ENCODE measurements around the gene CRKL.
"Not testable (repeated sequence)": the region's sequence is repeated elsewhere in the genome, so short reads cannot be mapped to it uniquely, and the experiment has no call there.

Gene CRKL, protein sequence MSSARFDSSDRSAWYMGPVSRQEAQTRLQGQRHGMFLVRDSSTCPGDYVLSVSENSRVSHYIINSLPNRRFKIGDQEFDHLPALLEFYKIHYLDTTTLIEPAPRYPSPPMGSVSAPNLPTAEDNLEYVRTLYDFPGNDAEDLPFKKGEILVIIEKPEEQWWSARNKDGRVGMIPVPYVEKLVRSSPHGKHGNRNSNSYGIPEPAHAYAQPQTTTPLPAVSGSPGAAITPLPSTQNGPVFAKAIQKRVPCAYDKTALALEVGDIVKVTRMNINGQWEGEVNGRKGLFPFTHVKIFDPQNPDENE

DNA sequence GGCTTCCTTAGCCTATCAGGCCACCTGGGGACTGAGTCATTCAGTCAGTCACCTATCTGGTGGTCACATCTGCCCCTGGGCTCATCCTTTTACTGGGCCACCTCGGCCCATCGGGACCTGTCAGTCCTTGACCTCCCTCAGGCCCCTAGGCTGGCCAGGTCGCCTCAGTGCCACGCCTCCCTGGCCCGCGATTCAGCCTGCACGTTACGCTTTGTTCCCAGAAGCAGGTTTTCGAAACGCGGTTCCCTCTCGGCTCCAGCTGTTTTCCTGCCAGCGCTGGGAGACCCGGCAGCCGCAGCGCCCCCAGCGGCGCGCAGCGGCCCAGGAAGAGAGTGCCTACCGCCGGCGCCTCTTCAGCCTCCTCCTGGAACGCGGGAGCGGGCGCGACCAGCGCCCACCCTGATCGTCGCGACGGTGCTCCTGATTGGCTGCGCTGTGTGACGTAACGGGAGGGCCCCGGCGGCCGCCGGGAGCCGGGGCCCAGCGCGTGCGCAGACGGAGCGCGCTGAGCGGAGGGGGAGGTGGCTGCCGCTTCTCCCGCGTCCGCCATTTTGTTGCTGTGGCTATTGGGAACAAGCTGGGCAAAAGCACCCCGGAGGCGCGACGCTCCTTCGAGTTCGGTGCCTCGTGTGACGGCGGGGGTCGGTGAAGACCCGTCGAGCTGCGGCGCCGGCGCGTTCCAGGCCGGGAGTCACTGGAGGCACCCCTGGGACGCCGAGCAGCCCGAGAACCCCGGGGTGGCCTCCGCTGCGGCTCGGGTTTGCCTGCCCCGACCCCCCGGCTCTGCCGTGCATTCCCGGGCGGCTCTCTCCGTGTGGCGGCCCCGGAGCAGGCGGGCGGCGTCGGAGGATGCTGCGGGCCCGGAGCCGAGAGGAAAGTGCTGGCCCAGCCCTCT, at the start of gene CRKL:
TSS of gene CRKL (plus strand) at position 492 of the 895 bp plus-strand sequence. CDS start 528 bp downstream, outside the sequence.
- peak; percentile 93 to 95 for DNase-seq

DNA sequence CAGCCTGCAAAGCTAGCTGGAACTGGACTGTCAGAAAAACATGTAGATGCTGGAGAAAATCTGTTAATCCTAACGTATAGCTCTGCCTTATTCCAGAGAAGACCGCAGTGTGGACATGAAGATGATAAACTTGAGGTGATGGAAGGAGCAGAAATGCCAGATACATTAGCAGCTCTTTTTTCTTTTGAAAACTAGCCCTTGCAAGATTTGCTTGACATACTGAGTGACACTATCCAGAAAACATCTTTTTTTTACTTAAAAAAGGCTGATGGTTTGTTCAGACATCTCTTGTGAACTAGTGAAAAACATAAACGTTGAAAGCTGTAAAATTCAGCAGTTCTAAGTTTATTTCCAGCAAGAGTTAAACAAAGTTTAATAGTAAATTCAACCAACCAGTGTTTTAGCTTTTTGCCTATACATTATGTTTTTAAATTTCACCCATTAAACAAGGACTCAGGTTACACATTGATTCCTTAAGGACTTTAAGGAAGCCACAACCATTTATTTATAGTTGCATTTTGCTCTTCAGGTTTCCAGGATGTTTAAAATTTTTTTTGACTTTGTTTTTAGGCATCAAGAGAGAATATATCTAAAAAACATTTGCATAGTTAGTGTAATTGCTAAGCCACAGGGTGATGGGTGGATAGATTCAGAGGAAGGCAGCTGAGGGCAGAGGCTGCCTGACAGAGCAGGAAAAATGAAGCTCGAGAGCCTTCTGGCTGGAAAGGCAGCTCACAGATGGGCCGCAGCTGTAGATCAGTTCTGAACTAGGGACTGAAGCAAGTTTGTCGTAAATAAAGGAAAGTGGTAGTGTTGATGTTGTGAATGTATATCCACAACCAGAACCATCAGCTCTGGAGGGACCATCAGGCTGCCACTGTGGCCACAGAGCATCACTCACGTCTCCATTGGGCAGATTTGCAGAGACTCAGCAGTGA, 48.9 kb upstream of the CRKL start:
- no peak for DNase-seq

DNA sequence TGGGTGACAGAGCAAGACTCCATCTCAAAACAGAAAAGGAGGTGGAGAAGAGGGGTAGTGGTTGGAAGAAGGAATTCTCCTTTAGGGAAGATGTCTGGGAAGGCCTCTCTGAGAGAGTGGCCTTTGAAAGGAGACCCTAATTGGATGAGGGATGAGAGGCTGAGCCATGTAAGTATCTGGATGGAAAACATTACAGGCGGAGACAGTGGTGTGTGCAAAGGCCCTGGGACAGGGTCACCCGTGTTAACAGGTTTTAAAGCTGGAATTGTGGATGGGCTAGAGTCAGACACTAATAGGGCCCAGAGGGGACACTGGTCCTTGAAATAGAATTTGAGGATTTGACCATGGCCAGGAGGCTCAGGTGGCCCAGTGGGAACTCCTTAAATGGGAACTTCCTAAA, 48.0 kb upstream of the CRKL start:
- no peak for DNase-seq

DNA sequence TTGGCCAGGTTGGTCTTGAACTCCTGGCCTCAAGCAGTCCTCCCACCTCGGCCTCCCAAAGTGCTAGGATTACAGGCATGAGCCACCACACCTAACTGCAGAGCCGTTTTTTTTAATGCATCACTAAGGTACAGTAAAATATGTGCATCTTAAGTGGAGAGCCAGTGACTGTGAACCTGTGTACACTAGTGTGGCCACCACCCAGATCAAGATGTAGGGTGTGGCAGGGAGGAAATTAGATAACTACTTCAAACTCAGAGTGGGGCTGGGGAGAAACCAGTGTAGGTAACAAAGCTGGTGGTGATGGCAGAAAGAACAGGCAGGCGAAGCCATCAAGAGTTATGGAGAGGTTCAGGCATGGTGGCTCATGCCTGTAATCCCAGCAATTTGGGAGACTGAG, 44.0 kb upstream of the CRKL start:
- no peak for DNase-seq

DNA sequence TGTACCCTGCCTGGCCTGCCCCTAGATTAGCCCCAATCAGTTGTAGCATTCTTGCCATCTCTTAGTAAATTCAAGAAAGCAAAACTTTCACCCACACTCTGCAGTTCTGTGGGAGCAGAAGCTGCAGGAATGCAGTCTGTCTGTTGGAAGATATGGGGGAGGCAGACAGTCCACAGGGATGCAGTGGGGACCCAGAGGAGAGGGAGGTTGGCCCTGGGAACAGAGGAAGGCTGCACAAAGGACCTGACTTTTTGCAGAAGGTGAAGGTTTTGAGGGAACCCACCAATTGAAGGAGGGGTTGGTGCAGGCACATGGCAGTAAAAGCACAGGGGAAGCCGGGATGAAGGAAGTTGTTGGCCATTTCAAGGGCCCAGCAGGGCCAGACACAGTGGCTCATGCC, 41.9 kb upstream of the CRKL start:
- DNase-seq, result no peak

DNA sequence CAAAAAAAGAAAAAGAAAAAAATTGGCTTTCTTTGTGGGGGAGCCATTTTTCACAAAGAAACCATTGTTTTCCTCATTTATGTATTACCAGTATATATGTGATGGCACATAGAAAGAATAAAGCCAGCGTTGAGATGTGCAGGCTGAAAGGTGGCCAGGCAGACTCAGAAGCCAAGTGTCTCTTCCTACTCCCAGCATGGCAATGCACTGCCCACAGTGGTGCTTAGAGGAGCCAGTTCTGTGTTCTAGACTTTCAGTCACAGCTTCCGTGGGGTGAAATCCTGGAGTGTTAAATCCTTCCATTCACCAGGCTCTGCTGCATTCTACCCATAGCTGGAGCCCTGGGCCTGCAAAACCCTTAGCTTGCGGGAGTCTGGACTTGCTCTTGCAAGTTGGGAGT, 39.5 kb upstream of the CRKL start:
- DNase-seq, result no peak

DNA sequence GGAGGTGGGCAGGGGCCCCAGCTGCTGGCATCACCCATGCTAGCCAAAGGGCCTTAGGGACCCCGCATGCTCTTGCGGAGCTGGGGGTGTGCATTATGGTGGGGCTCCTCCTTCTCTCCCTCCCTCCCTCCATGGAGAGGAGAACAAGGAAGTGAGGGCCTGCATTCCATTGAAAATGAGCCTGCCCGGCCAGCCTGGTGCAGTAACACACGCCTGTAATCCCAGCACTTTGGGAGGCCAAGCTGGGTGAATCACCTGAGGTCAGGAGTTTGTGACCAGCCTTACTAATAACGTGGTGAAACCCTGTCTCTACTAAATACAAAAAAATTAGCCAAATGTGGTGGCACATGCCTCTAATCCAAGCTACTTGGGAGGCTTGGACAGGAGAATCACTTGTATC, 36.0 kb upstream of the CRKL start:
- DNase-seq, result no peak

DNA sequence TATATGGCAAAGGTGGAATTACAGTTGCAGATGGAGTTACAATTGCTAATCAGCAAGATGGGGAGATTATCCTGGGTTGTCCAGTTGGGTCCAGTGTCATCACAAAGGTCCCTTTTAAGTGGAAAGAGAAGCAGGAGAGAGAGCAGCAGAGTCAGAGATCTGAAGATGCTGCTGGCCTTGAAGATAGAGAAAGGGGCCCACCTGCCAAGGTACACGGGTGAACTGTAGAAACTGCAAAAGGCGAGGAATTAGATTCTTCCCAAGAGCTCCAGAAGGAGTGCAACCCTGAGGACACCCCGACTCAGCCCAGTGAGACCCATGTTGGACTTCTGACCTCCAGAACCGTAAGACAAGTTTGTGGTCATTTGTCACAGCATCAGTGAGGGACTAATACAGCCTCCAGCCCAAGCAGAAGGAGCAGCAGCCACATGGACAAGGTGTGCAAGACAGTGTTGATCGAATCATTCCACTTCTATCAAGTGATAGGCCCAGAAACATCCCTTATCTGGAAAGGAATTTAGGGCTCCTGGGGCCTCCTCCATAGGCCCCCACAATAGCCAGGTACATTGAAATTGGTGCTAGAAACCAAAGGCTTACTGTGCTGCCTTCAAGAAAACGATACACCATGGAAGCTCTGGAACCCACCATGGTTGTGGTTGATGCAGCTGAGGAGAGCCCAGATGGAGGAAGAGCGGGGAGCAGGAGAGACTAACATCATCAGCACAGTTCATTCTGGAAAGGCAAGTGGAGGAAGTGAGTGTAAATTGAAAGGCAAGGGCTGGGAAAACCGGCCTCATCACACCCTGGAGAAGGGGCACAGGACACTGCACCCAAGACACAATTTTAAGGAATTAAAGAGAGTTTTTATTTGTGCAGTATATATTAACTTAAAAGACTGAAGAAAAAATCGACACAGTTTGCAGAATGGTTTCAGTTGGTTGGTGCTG, 35.1 kb upstream of the CRKL start:
- DNase-seq, result no peak

DNA sequence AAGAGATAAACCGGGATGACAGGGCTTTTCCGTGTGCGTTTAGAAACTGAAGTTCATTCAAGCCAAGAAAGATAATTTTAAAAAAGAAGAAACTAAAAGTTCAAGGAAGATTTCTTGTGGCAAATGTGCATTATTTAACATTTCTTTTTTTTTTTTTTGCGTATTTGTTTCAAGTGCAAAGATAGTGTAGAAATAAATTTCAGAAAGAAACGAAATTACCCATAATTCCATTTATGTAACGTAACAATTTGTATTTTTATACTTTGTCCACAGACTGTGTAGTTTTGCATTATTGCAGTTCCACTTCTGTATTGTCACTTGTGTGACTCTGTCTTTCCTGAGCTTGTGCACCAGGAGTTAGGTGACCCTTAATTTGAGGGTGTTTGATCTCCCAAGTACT, 34.4 kb upstream of the CRKL start:
- DNase-seq, result no peak

DNA sequence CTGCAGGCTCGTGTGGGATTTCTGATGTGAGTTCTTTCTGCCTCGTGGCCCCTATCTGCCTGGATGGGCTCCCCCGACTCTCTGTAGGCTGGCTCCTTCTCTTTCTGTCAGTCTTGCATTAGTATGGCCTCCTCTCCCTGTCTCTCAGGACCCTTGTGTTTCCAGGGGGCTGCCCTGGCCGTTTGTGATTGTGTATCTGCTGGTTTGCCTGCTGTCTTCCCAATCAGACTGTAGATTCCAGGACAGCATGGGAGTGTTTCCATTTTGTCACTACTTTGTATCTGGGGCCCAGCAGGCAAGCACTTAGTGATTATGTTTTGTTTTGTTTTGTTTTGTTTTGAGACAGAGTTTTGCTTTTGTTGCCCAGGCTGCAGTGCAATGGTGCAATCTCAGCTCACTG, 32.8 kb upstream of the CRKL start:
- no peak for DNase-seq

DNA sequence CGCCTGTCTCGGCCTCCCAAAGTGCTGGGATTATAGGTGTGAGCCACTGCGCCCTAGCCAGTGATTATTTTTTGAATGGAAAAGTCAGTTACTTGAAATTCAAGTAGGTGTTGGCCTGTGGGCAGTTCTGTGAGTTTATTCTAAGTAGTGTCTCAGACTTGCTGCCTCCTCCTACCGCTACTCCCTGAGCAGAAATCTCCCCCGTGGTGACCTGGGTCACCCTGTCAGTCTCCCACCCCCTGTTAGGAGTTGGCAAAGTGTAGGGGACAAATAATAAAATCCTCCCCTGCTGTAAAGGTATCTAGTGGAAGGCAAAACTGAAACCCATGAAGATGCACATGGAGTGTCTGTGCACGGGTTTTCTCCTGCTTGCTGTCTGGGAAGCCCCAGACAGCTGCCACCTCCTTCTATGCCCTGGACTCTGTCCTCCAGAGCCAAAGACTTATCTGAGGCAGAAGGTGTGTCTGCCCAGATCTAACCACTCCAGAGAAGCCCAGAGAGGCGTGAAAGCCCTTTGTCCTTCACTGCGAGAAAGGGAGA, 32.1 kb upstream of the CRKL start:
- DNase-seq, result no peak

DNA sequence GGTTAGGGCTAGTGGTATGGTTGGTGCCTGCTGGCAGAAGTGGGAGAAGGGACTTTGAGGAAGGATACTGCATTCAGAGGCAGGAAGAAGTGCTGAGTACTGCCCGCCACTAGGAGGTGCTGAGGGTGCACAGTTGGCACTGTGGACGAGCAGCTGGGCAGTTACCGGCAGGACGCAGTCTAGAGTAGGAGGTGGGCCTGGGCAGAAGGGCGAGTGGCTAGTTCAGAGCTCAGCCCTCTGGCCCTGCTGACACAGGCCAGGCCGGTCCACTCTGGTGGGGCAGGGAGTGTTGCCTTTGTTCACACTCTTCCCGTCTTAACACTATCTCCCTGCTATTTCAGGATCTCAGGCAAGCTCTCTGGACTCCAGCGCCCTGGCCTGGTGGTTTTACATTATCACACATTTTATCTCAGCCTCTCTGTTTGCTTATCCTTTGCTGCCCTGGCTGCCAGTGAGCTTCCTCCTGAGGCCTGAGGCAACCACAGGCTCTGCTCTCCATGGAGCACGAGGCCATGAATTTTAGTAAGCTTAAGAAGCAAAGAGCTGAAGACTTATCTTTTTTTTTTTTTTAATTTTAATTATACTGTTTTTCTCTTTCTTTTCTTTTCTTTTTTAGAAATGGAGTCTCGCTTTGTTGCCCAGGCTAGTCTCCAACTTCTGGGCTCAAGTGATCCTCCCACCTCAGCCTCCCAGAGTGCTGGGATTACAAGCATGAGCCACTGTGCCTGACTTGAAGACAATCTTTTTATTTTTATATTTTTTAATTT, 31.5 kb upstream of the CRKL start:
- DNase-seq, result peak; percentile 10

DNA sequence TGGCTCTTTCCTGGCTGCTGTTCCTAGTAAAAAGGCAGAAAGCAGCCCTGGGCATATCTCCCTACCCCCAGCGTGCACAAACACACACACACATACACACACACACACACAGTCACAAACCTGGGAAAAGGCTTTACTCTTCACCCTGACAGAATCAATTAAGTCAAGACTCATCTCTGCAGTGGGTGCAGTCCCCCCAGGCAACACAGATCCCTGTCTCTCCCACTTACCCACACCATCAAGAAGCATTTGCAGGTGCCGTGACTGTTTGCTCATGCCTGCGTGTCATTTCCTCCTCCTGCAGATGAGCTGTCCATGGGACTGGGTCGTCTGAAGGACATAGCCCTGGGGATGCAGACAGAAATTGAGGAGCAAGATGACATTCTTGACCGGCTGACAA, 29.8 kb upstream of the CRKL start:
- DNase-seq, result no peak

DNA sequence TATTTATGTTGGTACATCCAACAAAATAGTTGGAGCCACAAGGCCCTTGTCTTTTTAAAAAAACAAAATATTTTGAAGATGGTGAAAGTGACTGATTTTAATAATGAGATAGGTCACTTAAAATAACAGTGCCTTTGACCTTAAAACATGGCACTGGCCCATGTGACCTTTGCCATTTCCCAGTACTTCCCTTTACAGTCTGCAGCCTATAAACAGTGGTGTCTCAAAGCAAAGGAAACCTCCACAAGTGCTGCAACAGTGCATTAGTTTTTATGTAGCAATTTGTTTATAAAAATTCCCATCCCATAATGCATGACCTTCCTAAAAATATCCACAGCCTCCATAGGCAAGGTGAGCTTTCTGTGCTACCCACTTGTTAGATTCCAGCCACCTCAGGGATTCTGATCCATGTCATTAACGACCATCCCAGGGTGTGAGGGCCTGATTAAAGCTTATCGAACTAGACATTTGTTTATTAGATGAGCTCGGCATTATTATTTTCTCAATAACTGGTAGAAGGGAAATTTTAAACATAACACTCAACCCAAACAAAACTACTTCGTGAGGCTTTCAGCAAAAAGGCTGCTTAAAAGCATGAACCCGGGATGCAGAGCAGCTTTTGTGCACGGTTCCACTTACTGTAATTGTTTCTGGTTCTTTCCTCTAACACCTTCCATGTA, 28.0 kb upstream of the CRKL start:
- DNase-seq, result no peak

DNA sequence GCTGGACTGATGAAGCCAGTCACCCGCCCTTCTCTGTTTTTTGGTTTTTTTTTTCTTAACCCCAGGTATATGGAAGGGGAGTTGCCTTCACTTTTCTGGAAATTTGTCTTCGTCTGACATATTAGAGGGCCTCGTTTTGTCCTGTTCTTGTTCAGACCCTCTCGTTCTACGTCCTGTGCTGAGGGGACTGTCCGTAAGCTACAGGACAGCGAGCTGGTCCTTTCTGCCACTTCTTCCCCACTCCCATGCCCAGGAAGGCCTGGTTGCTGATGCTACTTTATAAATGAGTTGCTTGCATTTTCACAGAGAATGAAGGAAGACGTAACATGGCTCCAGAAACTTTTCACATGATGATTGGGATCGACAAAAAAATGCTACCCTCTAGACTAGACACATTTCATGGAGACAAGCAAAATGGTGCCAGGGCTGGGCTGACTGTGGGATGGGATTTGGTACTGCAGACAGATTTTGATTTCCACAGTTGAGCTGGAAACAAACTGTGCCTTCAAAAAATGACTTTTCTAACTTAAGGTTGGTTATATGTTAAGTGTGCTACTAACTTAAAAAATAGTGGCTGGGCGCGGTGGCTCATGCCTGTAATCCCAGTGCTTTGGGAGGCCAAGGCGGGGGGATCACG, 27.2 kb upstream of the CRKL start:
- no peak for DNase-seq

DNA sequence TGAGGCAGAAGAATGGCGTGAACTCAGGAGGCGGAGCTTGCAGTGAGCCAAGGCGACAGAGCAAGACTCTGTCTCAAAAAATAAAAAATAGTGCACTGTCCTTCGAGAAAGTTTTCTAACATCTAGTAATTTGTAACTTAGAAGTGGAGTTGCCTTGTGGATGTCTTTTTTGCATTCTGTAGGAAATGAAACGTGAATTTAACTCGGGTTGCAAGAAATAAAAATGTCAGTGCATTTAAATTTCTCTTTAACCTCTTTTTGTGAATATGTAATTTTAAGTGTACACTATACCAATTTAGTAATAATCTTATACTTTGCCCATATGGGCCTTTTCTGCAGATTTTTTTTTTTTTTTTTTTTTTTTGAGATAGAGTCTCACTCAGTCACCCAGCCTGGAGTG, 26.2 kb upstream of the CRKL start:
- no peak for DNase-seq

DNA sequence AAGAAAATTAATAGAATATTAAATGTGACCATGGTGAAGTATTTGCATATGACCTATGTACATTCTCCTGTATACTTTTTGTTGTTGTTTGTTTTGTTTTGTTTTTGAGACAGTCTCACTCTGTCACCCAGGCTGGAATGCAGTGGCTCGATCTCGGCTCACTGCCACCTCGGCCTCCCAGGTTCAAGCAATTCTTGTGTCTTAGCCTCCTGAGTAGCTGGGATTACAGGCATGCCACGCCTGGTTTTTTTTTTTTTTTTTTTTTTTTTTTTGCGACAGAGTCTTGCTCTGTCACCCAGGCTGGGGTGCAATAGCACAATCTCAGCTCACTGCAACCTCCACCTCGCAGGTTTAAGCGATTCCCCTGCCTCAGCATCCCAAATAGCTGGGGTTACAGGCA, 19.5 kb upstream of the CRKL start:
- DNase-seq, result not testable (repeated sequence)

DNA sequence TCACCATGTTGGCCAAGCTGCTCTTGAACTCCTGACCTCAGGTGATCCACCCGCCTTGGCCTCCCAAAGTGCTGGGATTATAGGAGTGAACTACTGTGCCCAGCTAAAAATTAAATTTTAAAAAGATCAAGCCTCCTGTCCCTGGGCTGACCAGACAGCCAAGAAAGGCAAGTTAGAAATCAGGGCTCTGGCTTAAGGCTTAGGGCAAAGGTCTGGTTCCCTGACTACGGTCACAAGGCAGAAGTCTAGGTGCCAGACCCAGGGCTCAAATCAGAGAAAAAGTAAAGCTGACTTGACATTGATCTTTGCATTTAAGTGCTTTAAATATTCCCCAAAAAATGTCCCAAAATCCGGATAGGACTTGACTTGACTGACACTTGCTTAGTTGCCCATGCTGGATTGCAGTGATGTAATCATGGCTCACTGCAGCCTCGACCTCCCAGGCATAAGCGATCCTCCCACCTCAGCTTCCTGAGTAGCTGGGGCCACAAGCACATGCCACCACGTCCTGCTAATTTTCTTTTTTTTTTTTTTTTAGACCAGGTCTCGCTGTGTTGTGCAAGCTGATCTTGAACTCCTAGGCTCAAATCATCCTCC, 17.3 kb upstream of the CRKL start:
- no peak for DNase-seq
